BJ (cell line): ENCODE results near the gene ATP8A1. TPM values are rescaled to one million over a fixed set of nuclear protein-coding genes. Genes with fewer than 3 reads are reported as not detected.
"Not testable (repeated sequence)": the region's sequence is repeated elsewhere in the genome, so short reads cannot be mapped to it uniquely, and the experiment has no call there.

ENCODE experiments used
- CTCF ChIA-PET: fragments of 350-600 bp; formaldehyde crosslinking; extraction: SDS; loops from one replicate; lab custom pipeline; 2021; ENCODE audit warnings: antibody characterized with exemption, inconsistent platforms; lab: Yijun Ruan, JAX
- POLR2A ChIA-PET: fragments of 300-600 bp; sonication (Branson Sonifier 250); formaldehyde crosslinking; extraction: SDS; loops from one replicate; lab custom pipeline; 2021; ENCODE audit warnings: antibody characterized with exemption; lab: Charles Lee
- DNase-seq: peaks from one replicate; pipeline ENCODE4 v3.0.0-alpha.2; 2011; ENCODE audit warnings: low read depth
- H3K27me3 ChIP-seq: 2 replicates; pipeline ENCODE4 v1.6.0; 2011; ENCODE audit warnings: low read length; ENCODE audit not compliant: control insufficient read depth, insufficient read depth
- H3K36me3 ChIP-seq: 2 replicates; pipeline ENCODE4 v1.5.1; 2011; ENCODE audit warnings: low read length; ENCODE audit not compliant: control insufficient read depth, insufficient read depth
- H3K4me3 ChIP-seq: 2 replicates; pipeline ENCODE4 v1.5.1; 2011; ENCODE audit warnings: low read depth, mild to moderate bottlenecking, control low read depth, low read length
- CTCF ChIP-seq: IDR thresholded peaks from 2 replicates; pipeline ENCODE4 v1.5.1; 2011; ENCODE audit warnings: low read depth, mild to moderate bottlenecking, control low read depth, inconsistent platforms, low read length, moderate library complexity; ENCODE audit not compliant: insufficient read depth
- polyA plus RNA-seq: library from polyadenylated mRNA; depleted of rRNA; stranded (reverse); fragments of >200 nt; gene quantifications from 2 replicates; pipeline ENCODE4 v1.2.3, GENCODE V29; 2011

Gene ATP8A1
- polyA plus RNA-seq, 1 experiment = 0.02 TPM

GRCh38 chr4:42385516-42385915 is 271.4 kb downstream of the ATP8A1 start:
- H3K4me3 ChIP-seq = no peak overlapping the region
- ChIA-PET POLR2A (no interaction called here), CTCF (interaction anchor here (2.0 kb wide), 1 partner anchor 14 kb away, joined by 5 read pairs; no protein-coding TSS in a partner anchor)
- no peak for TF ChIP-seq CTCF
- DNase-seq = no peak
- H3K27me3 ChIP-seq = no peaks in the 10 kb centered on the region
- no peaks in the 10 kb centered on the region for H3K36me3 ChIP-seq

- no peak for TF ChIP-seq CTCF
Measured at GRCh38 chr4:42381666-42382065, 275.2 kb downstream of the ATP8A1 start.

GRCh38 chr4:42377497-42377896 is 279.4 kb downstream of the ATP8A1 start:
- TF ChIP-seq CTCF = no peak
- POLR2A ChIA-PET = no interaction called here
- CTCF ChIA-PET = no interaction called here
- no peaks in the 10 kb centered on the region for H3K36me3 ChIP-seq
- H3K4me3 ChIP-seq = no peak overlapping the region
- H3K27me3 ChIP-seq = no peaks in the 10 kb centered on the region
- no peak for DNase-seq

More at GRCh38 chr4:42381666-42382065, 275.2 kb downstream of the ATP8A1 start:
- no peak overlapping the region for H3K4me3 ChIP-seq
- H3K27me3 ChIP-seq = no peaks in the 10 kb centered on the region
- no peak for DNase-seq
- POLR2A ChIA-PET = no interaction called here
- no peaks in the 10 kb centered on the region for H3K36me3 ChIP-seq
- CTCF ChIA-PET = no interaction called here

- CTCF ChIA-PET = interaction anchor here (1.2 to 2.7 kb wide), 2 partner anchors 145 to 147 kb away, joined by 4 to 15 read pairs; no protein-coding TSS in a partner anchor
- H3K4me3 ChIP-seq, POLR2A ChIA-PET, DNase-seq, H3K27me3 ChIP-seq, H3K36me3 ChIP-seq: not testable (repeated sequence)
Measured at GRCh38 chr4:42372303-42372702, 284.6 kb downstream of the ATP8A1 start.

- ChIA-PET CTCF (interaction anchor here (0.8 to 2.7 kb wide), 4 partner anchors 15 to 150 kb away, joined by 3 to 15 read pairs (median 4); no protein-coding TSS in a partner anchor), POLR2A (no interaction called here)
- no peak for DNase-seq
- no peaks in the 10 kb centered on the region for H3K27me3 ChIP-seq
- TF ChIP-seq CTCF = peak; percentile 34
- no peak overlapping the region for H3K4me3 ChIP-seq
- no peaks in the 10 kb centered on the region for H3K36me3 ChIP-seq
Measured at GRCh38 chr4:42371305-42372252, 285.3 kb downstream of the ATP8A1 start.
